Caco-2 (cell line): ENCODE results near the gene SLC38A10. TPM values are rescaled to one million over a fixed set of nuclear protein-coding genes. Genes with fewer than 3 reads are reported as not detected.

Experiments used
- BruUV-seq: library from RNA; stranded (reverse); fragments of 400-500 nt; replicated peaks from 2 replicates; lab custom pipeline; 2021; lab: Mats Ljungman, UMichigan
- CTCF ChIA-PET: fragments of 300-600 bp; sonication (Branson Sonifier 250); formaldehyde crosslinking; loops from one replicate; lab custom pipeline; 2022; ENCODE audit warnings: antibody characterized with exemption; lab: Charles Lee
- POLR2A ChIA-PET: fragments of 300-600 bp; sonication (Branson Sonifier 250); formaldehyde crosslinking; loops from one replicate; lab custom pipeline; 2022; ENCODE audit warnings: antibody characterized with exemption; lab: Charles Lee
- DNase-seq, 2 experiments: peaks; one replicate each; pipeline versions ENCODE4 v3.0.0 to v3.0.0-alpha.2; 2020 to 2022
- H3K27me3 ChIP-seq: replicated peaks from 2 replicates; pipeline ENCODE4 v1.6.0; 2011; ENCODE audit warnings: low read length; ENCODE audit not compliant: control insufficient read depth, insufficient read depth
- H3K36me3 ChIP-seq: 2 replicates; pipeline ENCODE4 v1.5.1; 2011; ENCODE audit warnings: low read length; ENCODE audit not compliant: control insufficient read depth, insufficient read depth
- H3K4me1 ChIP-seq: fragments of 250-450 bp; sonication (Bioruptor Pico); 2 replicates; pipeline ENCODE4 v1.5.1; 2020; ENCODE audit warnings: mild to moderate bottlenecking
- H3K4me3 ChIP-seq: 2 replicates; pipeline ENCODE4 v1.5.1; 2011; ENCODE audit warnings: low read depth, mild to moderate bottlenecking, control low read depth, low read length
- H3K9me3 ChIP-seq: fragments of 250-450 bp; sonication (Bioruptor Pico); 2 replicates; pipeline ENCODE4 v1.5.1; 2020; ENCODE audit warnings: mild to moderate bottlenecking, moderate library complexity
- H3K27ac Mint-ChIP-seq: one replicate; pipeline ENCODE4 v1.8.0; 2022; ENCODE audit warnings: mixed read lengths; ENCODE audit not compliant: unreplicated experiment
- H3K27me3 Mint-ChIP-seq: one replicate; pipeline ENCODE4 v1.8.0; 2022; ENCODE audit warnings: mixed read lengths; ENCODE audit not compliant: insufficient read depth, unreplicated experiment
- H3K36me3 Mint-ChIP-seq: one replicate; pipeline ENCODE4 v1.8.0; 2022; ENCODE audit warnings: mild to moderate bottlenecking, mixed read lengths; ENCODE audit not compliant: insufficient read depth, unreplicated experiment
- H3K4me1 Mint-ChIP-seq: one replicate; pipeline ENCODE4 v1.8.0; 2022; ENCODE audit warnings: low read depth, mixed read lengths; ENCODE audit not compliant: unreplicated experiment
- H3K4me3 Mint-ChIP-seq: one replicate; pipeline ENCODE4 v1.8.0; 2022; ENCODE audit warnings: mild to moderate bottlenecking, moderate library complexity, mixed read lengths; ENCODE audit not compliant: unreplicated experiment
- H3K9me3 Mint-ChIP-seq: one replicate; pipeline ENCODE4 v1.8.0; 2022; ENCODE audit warnings: mixed read lengths; ENCODE audit not compliant: unreplicated experiment
- intact Hi-C: fragments of 100-400 bp; cut with micrococcal nuclease; formaldehyde crosslinking; loops from one replicate; pipeline ENCODE4 v1.10.0; 2022; ENCODE audit not compliant: unreplicated experiment
- total RNA-seq: library from RNA; stranded (reverse); gene quantifications from 2 replicates; pipeline ENCODE4 v1.2.3, GENCODE V29; 2022
- TF ChIP-seq, protein P1 (sequence below), 2 experiments: fragments of 200-600 bp in 1 of 2; IDR thresholded peaks; 1 replicate in 1 of 2; 2 replicates in 1 of 2; pipeline versions ENCODE4 v1.5.1 to v1.8.0; 2011 to 2022; ENCODE audit warnings: antibody characterized with exemption in 1 of 2, control low read depth in 1 of 2, inconsistent platforms in 1 of 2, low read depth in 1 of 2, low read length in 1 of 2, mild to moderate bottlenecking in 1 of 2, moderate library complexity in 1 of 2; ENCODE audit not compliant: insufficient read depth in 1 of 2, severe bottlenecking in 1 of 2, unreplicated experiment in 1 of 2

Gene SLC38A10
- total RNA-seq, 1 experiment from 2014 or later: 137 TPM

DNA sequence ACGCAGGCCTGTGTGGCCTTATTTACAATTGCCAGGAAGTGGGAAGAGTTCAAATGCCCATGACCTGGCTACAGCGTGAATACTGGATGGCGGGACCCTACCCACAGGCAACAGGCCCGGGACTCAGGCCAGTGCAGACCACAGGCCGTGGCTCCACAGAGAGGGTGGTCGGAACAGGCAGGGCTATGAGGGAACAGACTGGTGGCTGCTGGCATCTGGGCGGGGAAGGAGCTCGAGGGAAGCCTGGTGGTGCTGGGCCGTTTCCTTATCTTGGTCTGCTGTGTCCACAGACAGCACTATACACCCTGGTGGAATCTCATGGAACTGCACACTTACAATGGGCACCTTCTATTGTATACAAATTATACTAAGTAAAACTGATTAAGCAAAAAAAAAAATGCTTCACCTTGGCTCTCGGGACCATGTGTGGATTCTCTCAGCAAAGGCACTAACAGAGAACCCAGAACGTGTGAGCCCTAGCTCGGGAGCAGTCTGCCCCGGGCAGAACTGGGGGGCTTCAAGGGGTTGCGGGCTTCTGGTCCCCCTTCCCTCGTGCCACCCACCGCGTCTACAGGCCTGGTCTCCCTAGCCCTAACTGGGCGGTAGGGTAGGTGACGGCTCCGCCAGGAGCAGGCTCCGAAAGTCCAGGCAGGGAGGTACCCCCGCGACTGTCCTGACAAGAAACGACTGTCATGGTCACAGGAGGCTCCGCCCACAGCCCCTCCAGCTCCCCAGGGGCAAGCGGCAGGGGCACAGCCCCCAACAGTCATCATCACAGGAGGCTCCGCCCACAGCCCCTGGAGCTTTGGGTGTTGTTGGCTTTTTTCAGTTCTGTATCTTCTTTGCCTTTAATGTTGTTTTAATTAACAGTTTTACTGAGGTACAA lies 94.2 kb downstream of the SLC38A10 start:
- H3K27me3 ChIP-seq: no peaks in the 10 kb centered on the region
- Mint-ChIP-seq H3K9me3 (no peaks in the 10 kb centered on the region), H3K27ac (no peak overlapping the region), H3K4me3 (no peak overlapping the region), H3K4me1 (no peaks in the 10 kb centered on the region), H3K36me3 (peaks cover 6% of the 10 kb centered on the region), H3K27me3 (no peaks in the 10 kb centered on the region)
- ChIA-PET CTCF (interaction anchor here (0.5 to 1.2 kb wide), 9 partner anchors 8 to 322 kb away, joined by 3 to 16 read pairs (median 5); partner anchors contain the start of gene CEP131), POLR2A (interaction anchor here (0.7 kb wide), 1 partner anchor 198 kb away, joined by 3 read pairs; no protein-coding TSS in a partner anchor)
- BruUV-seq: no TSS peak
- no peaks in the 10 kb centered on the region for H3K36me3 ChIP-seq
- intact Hi-C loops: loop anchor here (1.0 kb wide), 1 partner anchor 59 kb away; no protein-coding TSS in a partner anchor
- TF ChIP-seq, protein P1, sequence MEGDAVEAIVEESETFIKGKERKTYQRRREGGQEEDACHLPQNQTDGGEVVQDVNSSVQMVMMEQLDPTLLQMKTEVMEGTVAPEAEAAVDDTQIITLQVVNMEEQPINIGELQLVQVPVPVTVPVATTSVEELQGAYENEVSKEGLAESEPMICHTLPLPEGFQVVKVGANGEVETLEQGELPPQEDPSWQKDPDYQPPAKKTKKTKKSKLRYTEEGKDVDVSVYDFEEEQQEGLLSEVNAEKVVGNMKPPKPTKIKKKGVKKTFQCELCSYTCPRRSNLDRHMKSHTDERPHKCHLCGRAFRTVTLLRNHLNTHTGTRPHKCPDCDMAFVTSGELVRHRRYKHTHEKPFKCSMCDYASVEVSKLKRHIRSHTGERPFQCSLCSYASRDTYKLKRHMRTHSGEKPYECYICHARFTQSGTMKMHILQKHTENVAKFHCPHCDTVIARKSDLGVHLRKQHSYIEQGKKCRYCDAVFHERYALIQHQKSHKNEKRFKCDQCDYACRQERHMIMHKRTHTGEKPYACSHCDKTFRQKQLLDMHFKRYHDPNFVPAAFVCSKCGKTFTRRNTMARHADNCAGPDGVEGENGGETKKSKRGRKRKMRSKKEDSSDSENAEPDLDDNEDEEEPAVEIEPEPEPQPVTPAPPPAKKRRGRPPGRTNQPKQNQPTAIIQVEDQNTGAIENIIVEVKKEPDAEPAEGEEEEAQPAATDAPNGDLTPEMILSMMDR (IDR thresholded peaks at IDR 0.05; ENCODE audit: insufficient read depth in 1 of 2, low read depth in 1 of 2, low read length in 1 of 2, severe bottlenecking in 1 of 2, unreplicated experiment in 1 of 2): peak; percentile 61 to 75
- DNase-seq: peak; percentile 75 to 79
- H3K4me3 ChIP-seq: no peak overlapping the region
- no peaks in the 10 kb centered on the region for H3K9me3 ChIP-seq
- no peaks in the 10 kb centered on the region for H3K4me1 ChIP-seq

DNA sequence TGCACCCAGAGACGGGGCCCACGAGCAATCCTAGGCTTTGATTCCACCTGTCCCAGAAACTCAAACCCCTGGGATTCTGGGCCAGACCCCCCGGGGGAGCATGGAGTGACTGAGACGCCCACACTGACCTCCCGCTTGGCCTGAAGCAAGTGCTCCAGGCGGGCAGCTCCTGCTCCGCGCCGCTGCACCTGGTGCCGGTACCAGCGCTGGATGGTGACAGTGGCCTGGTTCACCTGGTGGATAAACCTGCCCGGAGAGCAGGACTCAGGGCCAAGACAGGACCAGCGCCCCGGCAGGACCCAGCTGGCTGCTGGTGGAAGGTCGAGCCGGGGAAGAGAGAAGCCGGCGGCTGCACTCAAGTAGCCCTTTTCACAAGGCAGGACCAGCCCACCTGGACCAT lies 94.9 kb downstream of the SLC38A10 start:
- Histone ChIP-seq H3K27me3 (no peaks in the 10 kb centered on the region), H3K36me3 (no peaks in the 10 kb centered on the region), H3K4me3 (no peak overlapping the region), H3K4me1 (no peaks in the 10 kb centered on the region), H3K9me3 (no peaks in the 10 kb centered on the region)
- Mint-ChIP-seq H3K9me3 (no peaks in the 10 kb centered on the region), H3K36me3 (peaks cover 6% of the 10 kb centered on the region), H3K27ac (no peak overlapping the region), H3K27me3 (no peaks in the 10 kb centered on the region), H3K4me1 (no peaks in the 10 kb centered on the region), H3K4me3 (no peak overlapping the region)
- POLR2A ChIA-PET: interaction anchor here (0.7 kb wide), 1 partner anchor 199 kb away, joined by 3 read pairs; no protein-coding TSS in a partner anchor
- TF ChIP-seq, protein P1 (IDR thresholded peaks at IDR 0.05; ENCODE audit: insufficient read depth in 1 of 2, low read depth in 1 of 2, low read length in 1 of 2, severe bottlenecking in 1 of 2, unreplicated experiment in 1 of 2): no peak
- intact Hi-C loops: no loop called here
- CTCF ChIA-PET: interaction anchor here (0.5 to 1.2 kb wide), 8 partner anchors 8 to 323 kb away, joined by 3 to 16 read pairs (median 5); partner anchors contain the start of gene CEP131
- no peak for DNase-seq
- no TSS peak for BruUV-seq

DNA sequence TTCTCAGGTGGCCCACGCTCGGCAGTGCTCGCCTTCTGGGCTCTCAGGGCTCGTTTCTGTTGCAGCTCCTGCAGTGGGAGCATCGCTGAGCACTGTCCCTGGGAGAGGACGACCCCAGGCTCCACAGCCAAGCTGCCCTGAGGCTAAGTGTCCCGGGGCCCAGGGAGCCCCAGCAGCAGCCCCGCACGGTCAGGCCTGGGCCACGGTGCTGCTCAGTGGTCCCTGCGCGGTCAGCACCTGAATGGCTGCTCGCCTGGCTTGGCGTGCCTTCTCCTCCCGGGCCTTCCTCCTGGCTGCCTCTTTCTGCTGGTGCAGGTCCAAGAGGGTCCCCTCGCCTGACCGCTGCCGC lies 95.7 kb downstream of the SLC38A10 start:
- CTCF ChIA-PET: no interaction called here
- Mint-ChIP-seq H3K9me3 (no peaks in the 10 kb centered on the region), H3K27ac (no peak overlapping the region), H3K36me3 (peaks cover 6% of the 10 kb centered on the region), H3K27me3 (no peaks in the 10 kb centered on the region), H3K4me1 (no peaks in the 10 kb centered on the region), H3K4me3 (no peak overlapping the region)
- Histone ChIP-seq H3K9me3 (no peaks in the 10 kb centered on the region), H3K27me3 (no peaks in the 10 kb centered on the region), H3K4me3 (no peak overlapping the region), H3K36me3 (no peaks in the 10 kb centered on the region), H3K4me1 (no peaks in the 10 kb centered on the region)
- no peak for DNase-seq
- no TSS peak for BruUV-seq
- TF ChIP-seq, protein P1 (IDR thresholded peaks at IDR 0.05; ENCODE audit: insufficient read depth in 1 of 2, low read depth in 1 of 2, low read length in 1 of 2, severe bottlenecking in 1 of 2, unreplicated experiment in 1 of 2): no peak
- intact Hi-C loops: no loop called here
- POLR2A ChIA-PET: no interaction called here
